ENCODE measurements around the gene HSPBAP1. TPM values are rescaled to one million over a fixed set of nuclear protein-coding genes. Genes with fewer than 3 reads are reported as not detected.

Gene HSPBAP1
- total RNA-seq, 4 donors from 2014 or later, result 9.6 to 19.0 (median 11.0) TPM

DNA sequence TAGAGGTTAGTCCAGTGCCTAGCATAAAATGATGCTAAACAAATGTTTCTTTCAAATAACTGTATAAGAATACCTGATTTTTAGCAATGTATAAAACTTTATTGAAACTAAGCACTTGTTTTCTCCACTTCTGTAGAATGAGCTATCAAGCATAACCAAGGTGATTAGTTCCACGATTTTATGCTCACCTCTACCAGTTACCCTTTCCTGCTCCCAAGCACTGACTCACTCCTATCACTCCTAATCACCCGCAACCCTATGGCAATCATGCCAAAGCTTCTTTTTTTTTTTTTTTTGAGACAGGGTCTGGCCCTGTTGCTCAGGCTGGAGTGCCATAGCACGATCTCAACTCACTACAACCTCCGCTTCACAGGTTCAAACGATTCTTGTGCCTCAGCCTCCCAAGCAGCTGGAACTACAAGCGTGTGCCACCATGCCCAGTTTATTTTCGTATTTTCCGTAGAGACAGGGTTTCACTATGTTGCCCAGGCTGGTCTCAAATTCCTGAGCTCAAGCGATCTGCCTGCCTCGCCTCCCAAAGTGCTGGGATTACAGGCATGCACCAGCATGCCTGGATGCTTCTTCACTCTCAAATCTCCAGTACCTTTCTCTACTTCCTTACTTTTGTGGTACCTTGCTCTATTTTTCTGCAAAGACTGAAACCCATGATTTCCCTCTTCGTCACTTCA is 3.9 kb downstream of the HSPBAP1 start:
- no peak for DNase-seq (ENCODE audit: low spot score in 2 of 2)
- intact Hi-C loops (cut with DNase I; ENCODE audit: low total_unique reads), result no loop called here
- TF ChIP-seq, protein P1, sequence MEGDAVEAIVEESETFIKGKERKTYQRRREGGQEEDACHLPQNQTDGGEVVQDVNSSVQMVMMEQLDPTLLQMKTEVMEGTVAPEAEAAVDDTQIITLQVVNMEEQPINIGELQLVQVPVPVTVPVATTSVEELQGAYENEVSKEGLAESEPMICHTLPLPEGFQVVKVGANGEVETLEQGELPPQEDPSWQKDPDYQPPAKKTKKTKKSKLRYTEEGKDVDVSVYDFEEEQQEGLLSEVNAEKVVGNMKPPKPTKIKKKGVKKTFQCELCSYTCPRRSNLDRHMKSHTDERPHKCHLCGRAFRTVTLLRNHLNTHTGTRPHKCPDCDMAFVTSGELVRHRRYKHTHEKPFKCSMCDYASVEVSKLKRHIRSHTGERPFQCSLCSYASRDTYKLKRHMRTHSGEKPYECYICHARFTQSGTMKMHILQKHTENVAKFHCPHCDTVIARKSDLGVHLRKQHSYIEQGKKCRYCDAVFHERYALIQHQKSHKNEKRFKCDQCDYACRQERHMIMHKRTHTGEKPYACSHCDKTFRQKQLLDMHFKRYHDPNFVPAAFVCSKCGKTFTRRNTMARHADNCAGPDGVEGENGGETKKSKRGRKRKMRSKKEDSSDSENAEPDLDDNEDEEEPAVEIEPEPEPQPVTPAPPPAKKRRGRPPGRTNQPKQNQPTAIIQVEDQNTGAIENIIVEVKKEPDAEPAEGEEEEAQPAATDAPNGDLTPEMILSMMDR (IDR thresholded peaks at IDR 0.05), result no peak
- no peak for TF ChIP-seq POLR2A (IDR thresholded peaks at IDR 0.05)
- no peak overlapping the region for H3K4me3 ChIP-seq (ENCODE audit: low read depth, poor library complexity, severe bottlenecking)
- WGBS, 2 donors, result 60 to 63% methylated on average over 11 of the region's 11 CpGs

DNA sequence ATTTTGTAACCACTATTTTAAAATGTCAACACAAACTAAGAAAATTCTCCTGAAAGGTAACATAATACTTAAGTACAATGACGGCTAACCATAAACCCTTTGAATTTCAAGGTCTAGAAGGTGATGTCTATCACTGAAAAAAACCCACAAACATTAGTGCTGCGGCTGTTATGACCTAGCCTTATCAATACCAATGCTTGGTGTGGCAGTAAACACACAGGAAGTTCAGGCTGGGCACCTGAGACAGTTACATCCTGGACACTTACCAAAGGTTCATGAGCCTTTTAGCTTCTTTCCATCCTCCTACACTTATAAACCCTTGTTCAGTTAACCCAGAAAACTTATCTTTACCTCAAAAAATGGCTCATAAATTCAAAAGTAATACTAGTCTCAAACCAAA is 5.8 kb downstream of the HSPBAP1 start:
- TF ChIP-seq, protein P1 (IDR thresholded peaks at IDR 0.05), result no peak
- TF ChIP-seq POLR2A (IDR thresholded peaks at IDR 0.05), result no peak
- 90 to 93% methylated on average over 2 of the region's 2 CpGs for WGBS, 2 donors

DNA sequence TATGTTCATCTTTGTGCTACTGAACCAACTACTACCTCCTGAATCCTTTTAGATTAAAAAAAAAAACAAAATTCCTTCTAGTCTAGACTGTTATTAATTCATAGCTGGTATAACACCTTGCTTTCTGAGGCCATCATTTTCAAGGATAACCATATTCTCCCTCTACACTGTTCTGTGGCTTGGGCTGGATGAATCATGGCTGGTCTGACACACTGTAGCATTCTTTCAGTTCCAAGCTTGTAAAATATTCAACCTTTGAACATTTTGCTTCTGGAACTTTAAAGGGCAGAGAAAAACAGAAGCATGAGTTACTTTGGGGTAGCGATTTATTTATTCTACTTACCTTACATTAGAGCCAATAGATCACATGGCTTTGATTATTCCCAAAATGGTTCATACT is 7.6 kb downstream of the HSPBAP1 start:
- intact Hi-C loops (cut with DNase I; ENCODE audit: low total_unique reads), result no loop called here
- H3K4me3 ChIP-seq (ENCODE audit: low read depth, poor library complexity, severe bottlenecking), result no peak overlapping the region
- no peak for DNase-seq (ENCODE audit: low spot score in 2 of 2)
- TF ChIP-seq, protein P1 (IDR thresholded peaks at IDR 0.05), result no peak
- no peak for TF ChIP-seq POLR2A (IDR thresholded peaks at IDR 0.05)
- 86 to 95% methylated on average over 1 of the region's 1 CpG for WGBS, 2 donors

More for the DNA sequence above, 5.8 kb downstream of the HSPBAP1 start:
- intact Hi-C loops (cut with DNase I; ENCODE audit: low total_unique reads), result no loop called here
- no peak overlapping the region for H3K4me3 ChIP-seq (ENCODE audit: low read depth, poor library complexity, severe bottlenecking)
- no peak for DNase-seq (ENCODE audit: low spot score in 2 of 2)

DNA sequence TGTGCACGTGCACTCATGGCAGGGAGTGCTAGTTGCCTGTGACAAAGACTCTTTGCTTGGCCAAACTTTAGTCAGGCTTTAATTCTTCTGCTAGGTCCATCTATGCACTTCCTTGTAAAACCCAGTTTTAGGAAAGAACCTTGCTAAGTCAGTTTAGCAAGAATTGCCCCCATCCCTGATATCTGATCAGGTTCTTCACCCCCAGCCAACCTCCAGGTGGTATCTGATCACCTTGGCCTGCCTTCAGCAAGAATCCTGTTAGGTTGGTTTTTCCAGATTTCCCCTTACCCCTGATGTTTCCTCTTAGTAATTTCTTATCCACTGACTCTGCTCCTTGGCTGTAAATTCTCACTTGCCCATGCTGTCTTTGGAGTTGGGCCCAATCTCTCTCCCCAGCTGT is 8.4 kb downstream of the HSPBAP1 start:
- no peak overlapping the region for H3K4me3 ChIP-seq (ENCODE audit: low read depth, poor library complexity, severe bottlenecking)
- TF ChIP-seq, protein P1 (IDR thresholded peaks at IDR 0.05), result no peak
- no peak for TF ChIP-seq POLR2A (IDR thresholded peaks at IDR 0.05)
- DNase-seq (ENCODE audit: low spot score in 2 of 2), result no peak
- 52 to 60% methylated on average over 1 of the region's 1 CpG for WGBS, 2 donors
- intact Hi-C loops (cut with DNase I; ENCODE audit: low total_unique reads), result no loop called here

DNA sequence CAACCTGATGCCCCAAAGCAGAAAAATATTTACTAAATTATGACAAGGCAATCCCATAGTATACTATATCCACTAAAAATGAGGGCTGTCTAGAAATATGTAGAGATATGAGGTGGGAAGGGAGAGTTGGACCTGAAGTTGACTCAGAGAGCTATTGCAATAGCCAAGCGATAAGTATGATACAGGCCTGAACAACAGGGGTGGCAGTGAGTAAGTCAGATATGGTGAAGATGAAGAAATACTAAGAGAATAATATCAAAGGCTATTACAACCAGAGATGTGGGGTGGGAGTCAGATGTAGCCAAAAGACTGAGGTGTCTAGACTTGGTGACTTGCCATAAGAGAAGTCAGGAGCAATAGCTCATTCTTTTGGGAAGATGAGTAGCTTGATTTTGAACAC is 9.2 kb downstream of the HSPBAP1 start:
- no peak for DNase-seq (ENCODE audit: low spot score in 2 of 2)
- WGBS, 2 donors, result 82 to 88% methylated on average over 1 of the region's 1 CpG
- TF ChIP-seq POLR2A (IDR thresholded peaks at IDR 0.05), result no peak
- TF ChIP-seq, protein P1 (IDR thresholded peaks at IDR 0.05), result no peak
- intact Hi-C loops (cut with DNase I; ENCODE audit: low total_unique reads), result no loop called here
- H3K4me3 ChIP-seq (ENCODE audit: low read depth, poor library complexity, severe bottlenecking), result no peak overlapping the region

DNA sequence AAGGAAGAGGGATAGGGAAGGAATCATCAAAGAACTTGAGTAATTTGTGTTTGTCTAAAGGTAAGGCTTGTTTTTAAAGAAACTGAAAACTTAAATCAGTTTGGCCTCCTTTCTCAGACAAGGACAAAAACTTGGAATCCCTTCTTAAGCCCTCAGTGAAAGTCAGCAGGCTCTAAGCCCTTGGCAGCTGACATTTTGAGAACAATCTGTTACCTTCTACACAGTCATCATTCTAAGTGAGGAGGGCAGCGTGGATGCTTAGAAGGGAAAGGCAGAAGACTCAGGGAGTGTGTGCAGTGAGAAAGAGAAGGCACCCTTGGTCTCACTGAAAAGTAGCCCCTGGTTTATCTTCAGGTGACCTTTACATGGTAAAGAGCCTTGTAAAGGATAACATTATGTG is 10.8 kb downstream of the HSPBAP1 start:
- no peak for TF ChIP-seq POLR2A (IDR thresholded peaks at IDR 0.05)
- TF ChIP-seq, protein P1 (IDR thresholded peaks at IDR 0.05), result no peak
- no peak for DNase-seq (ENCODE audit: low spot score in 2 of 2)
- H3K4me3 ChIP-seq (ENCODE audit: low read depth, poor library complexity, severe bottlenecking), result no peak overlapping the region
- intact Hi-C loops (cut with DNase I; ENCODE audit: low total_unique reads), result no loop called here
- WGBS, 2 donors, result 100% methylated on average over 1 of the region's 1 CpG
